ENCODE data around the gene VCAN. TPM values are rescaled to one million over a fixed set of nuclear protein-coding genes. Genes with fewer than 3 reads are reported as not detected.

Gene VCAN
- total and polyA plus RNA-seq, 2 of the 8 experiments (the other 6 are each of a cell fraction or from before 2014, with no cell fraction given), result 146 to 404 TPM

DNA sequence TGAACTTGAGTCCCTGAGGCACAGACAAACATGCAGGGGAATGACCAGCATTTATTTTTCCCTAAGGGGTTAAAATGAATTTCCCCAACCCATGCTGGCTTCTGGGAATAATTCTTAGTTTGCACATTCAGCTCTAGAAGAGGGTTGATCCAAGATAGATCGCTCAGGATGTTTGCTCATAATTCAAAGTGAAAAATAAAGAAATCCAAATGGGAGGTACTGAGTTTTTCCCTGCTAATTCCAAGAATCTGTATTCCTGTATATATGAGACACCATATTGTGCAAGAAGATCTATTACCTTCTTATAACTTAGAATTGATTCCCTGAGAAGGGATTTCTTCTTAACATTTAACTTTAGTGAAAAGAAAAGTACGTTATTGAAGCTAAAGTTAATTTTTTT is 96.2 kb downstream of the VCAN start (continued):
- TF ChIP-seq ZNF274 (IDR thresholded peaks at IDR 0.05; ENCODE audit: borderline replicate concordance, extremely low read depth, low read length), result no peak
- no peak for TF ChIP-seq RAD21 (IDR thresholded peaks at IDR 0.05 in 1 of 2, conservative IDR thresholded peaks at IDR 0.05 in 1 of 2; ENCODE audit: low read depth in 2 of 2, low read length in 2 of 2)
- TF ChIP-seq NRF1 (IDR thresholded peaks at IDR 0.05; ENCODE audit: low read depth, low read length), result no peak
- no peak for TF ChIP-seq SP2 (IDR thresholded peaks at IDR 0.05; ENCODE audit: low read length)

All from H1 (cell line).